Neural progenitor cell (in vitro differentiated cells): Measurements from ENCODE around the gene ZNF681.

ENCODE experiments used
- CTCF ChIP-seq: fragments of 200-600 bp; sonication (generic); IDR thresholded peaks from 2 replicates; pipeline ENCODE4 v1.5.1; 2017; ENCODE audit warnings: antibody characterized with exemption, mild to moderate bottlenecking
- EZH2 ChIP-seq: fragments of 200-600 bp; sonication (generic); IDR thresholded peaks from 2 replicates; pipeline ENCODE4 v1.6.1; 2017; ENCODE audit warnings: antibody characterized with exemption, mild to moderate bottlenecking, moderate library complexity

GRCh38 chr19:23795462-23795861 lies 36.8 kb upstream of the ZNF681 start:
- TF ChIP-seq CTCF (no peak), EZH2 (no peak)
